ENCODE measurements around the gene MSTO1. TPM values are rescaled to one million over a fixed set of nuclear protein-coding genes. Genes with fewer than 3 reads are reported as not detected.
A peak's percentile ranks its signal among the peaks of the same experiment; 100 is the strongest.
"Not testable (repeated sequence)": the region's sequence is repeated elsewhere in the genome, so short reads cannot be mapped to it uniquely, and the experiment has no call there.

The MSTO1 gene
- total RNA-seq, 2 experiments from 2014 or later: 68.6 to 82.9 TPM

DNA sequence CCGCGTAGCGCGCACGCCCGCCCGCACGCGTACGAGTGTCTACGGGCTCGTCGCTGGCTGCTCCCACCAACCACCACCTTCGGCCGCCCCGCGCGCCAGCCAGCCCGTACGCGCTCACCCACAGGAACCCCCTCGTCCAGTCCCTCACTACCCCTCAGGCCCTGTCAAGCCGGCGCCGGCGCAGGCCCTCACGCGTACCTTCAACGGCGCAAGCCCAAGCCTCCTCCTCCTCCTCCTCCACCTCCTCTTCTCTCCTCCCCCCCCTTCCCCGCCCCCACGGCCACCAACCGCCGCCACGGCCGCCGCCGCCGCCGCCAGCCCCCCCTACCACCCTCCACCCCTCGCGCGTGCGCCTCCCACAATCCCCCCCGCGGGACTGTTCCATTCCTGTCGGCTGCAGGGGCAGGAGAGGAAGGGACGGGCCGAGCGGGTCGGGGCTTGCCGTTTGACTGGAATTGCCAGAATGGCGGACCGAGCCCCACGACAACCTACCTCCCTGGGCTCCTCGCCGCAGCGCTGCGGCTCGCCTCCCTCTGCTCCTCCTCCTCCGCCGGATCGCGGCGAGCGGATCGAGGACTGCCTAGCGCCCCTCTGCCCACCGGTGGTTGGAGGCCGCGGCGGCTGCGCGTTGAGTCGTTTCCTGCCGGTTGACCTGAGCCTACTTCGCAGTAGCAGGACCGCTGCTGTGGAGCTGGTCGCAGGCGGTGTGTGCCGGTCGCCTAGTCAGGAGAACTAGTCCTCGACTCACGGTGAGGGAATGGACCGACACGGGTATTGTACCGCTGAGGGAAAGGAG lies 47.2 kb upstream of the MSTO1 start, which contains the start of gene ASH1L:
Gene ASH1L, minus strand, starts transcription at position 223 of the 796 bp plus-strand sequence. CDS start 41,284 bp downstream, outside the sequence.
- intact Hi-C loops (cut with micrococcal nuclease; ENCODE audit: unreplicated experiment): loop anchor here (5.0 kb wide), 1 partner anchor 55 kb away; no protein-coding TSS in a partner anchor
- CTCF ChIA-PET (ENCODE audit: unreplicated experiment): interaction anchor here (0.6 kb wide), 1 partner anchor 310 kb away, joined by 3 read pairs; no protein-coding TSS in a partner anchor
- Histone ChIP-seq H3K36me3 (ENCODE audit: insufficient read depth, low read length) (peaks cover 47% of the 10 kb centered on the region), H3K9me3 (ENCODE audit: low read length) (no peaks in the 10 kb centered on the region), H3K4me3 (ENCODE audit: low read depth, low read length, poor library complexity, severe bottlenecking) (peak within 1 kb of the TSS; percentile 86), H2AFZ (ENCODE audit: low read length) (peak within 1 kb of the TSS; percentile 38; the same call in 1 of the 2 replicates), H3K4me2 (ENCODE audit: low read length) (peak within 1 kb of the TSS; percentile 83), H3K79me2 (ENCODE audit: insufficient read depth, low read depth, low read length) (peaks cover 85% of the 10 kb centered on the region), H3K9me2 (ENCODE audit: insufficient read depth, low read length) (no peaks in the 10 kb centered on the region), H3K4me1 (ENCODE audit: insufficient read depth, low read length, poor library complexity, severe bottlenecking) (peaks cover 30% of the 10 kb centered on the region), H3K27ac (ENCODE audit: low read depth, low read length, poor library complexity, severe bottlenecking) (peak within 1 kb of the TSS; percentile 79), H4K20me1 (ENCODE audit: insufficient read depth, low read length) (peaks cover 18% of the 10 kb centered on the region; the same call in 1 of the 2 replicates)
- TF ChIP-seq, protein P1, sequence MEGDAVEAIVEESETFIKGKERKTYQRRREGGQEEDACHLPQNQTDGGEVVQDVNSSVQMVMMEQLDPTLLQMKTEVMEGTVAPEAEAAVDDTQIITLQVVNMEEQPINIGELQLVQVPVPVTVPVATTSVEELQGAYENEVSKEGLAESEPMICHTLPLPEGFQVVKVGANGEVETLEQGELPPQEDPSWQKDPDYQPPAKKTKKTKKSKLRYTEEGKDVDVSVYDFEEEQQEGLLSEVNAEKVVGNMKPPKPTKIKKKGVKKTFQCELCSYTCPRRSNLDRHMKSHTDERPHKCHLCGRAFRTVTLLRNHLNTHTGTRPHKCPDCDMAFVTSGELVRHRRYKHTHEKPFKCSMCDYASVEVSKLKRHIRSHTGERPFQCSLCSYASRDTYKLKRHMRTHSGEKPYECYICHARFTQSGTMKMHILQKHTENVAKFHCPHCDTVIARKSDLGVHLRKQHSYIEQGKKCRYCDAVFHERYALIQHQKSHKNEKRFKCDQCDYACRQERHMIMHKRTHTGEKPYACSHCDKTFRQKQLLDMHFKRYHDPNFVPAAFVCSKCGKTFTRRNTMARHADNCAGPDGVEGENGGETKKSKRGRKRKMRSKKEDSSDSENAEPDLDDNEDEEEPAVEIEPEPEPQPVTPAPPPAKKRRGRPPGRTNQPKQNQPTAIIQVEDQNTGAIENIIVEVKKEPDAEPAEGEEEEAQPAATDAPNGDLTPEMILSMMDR (conservative IDR thresholded peaks at IDR 0.05; ENCODE audit: low read length): no peak
- no peak for TF ChIP-seq EZH2phosphoT487 (IDR thresholded peaks at IDR 0.05; ENCODE audit: borderline replicate concordance, low read depth, low read length)
- POLR2A ChIA-PET: interaction anchor here (0.7 to 1.2 kb wide), 2 partner anchors 180 to 195 kb away, joined by 3 to 5 read pairs; no protein-coding TSS in a partner anchor
- DNase-seq (ENCODE audit: low spot score): peak; percentile 94
- BruUV-seq (replicated peaks): no TSS peak

DNA sequence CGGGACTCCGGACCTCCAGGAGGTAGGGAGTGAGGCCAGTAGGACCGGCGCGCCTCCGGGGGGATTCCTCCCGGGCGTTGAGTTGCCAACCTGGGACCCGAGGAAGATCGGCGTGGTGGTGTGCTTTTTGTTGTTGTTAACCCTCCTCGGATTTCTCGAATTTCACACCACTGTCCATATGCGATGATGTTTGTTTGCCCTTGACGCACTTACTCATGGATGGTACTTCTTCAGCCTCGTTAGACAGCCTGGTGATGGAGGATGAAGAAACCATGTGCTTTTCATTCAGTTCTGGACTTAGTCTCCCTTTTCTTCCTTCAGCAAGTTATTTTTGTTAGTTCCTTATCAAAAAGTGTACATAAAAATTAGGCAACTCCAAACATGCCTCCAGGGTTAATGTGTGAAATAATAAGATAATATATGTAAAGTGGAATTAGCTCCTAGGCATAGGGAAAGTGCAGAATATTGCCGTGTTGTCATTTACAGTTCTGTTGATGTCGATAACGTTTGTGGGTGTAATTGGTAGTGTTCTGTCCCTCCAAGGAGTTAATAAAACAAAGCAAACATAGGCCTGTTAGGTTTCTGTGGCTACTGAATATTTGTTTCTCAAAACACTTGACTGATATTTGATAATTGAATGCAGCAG lies 46.5 kb upstream of the MSTO1 start:
- Histone ChIP-seq H2AFZ (ENCODE audit: low read length) (peak overlapping the region; percentile 38; the same call in 1 of the 2 replicates), H3K4me1 (ENCODE audit: insufficient read depth, low read length, poor library complexity, severe bottlenecking) (peaks cover 30% of the 10 kb centered on the region), H3K36me3 (ENCODE audit: insufficient read depth, low read length) (peaks cover 44% of the 10 kb centered on the region), H3K27ac (ENCODE audit: low read depth, low read length, poor library complexity, severe bottlenecking) (peak overlapping the region; percentile 79), H3K79me2 (ENCODE audit: insufficient read depth, low read depth, low read length) (peaks cover 85% of the 10 kb centered on the region), H4K20me1 (ENCODE audit: insufficient read depth, low read length) (peaks cover 18% of the 10 kb centered on the region; the same call in 1 of the 2 replicates), H3K4me3 (ENCODE audit: low read depth, low read length, poor library complexity, severe bottlenecking) (peak overlapping the region; percentile 86), H3K4me2 (ENCODE audit: low read length) (peak overlapping the region; percentile 83)
- H3K9me2 ChIP-seq (ENCODE audit: insufficient read depth, low read length); H3K9me3 ChIP-seq (ENCODE audit: low read length); CTCF ChIA-PET (ENCODE audit: unreplicated experiment): not testable (repeated sequence)
- TSS peak; percentile 83 for BruUV-seq (replicated peaks)
- POLR2A ChIA-PET: interaction anchor here (0.6 to 1.2 kb wide), 3 partner anchors 79 to 196 kb away, joined by 3 to 5 read pairs (median 3); no protein-coding TSS in a partner anchor
- DNase-seq (ENCODE audit: low spot score): peak; percentile 10
- intact Hi-C loops (cut with micrococcal nuclease; ENCODE audit: unreplicated experiment): loop anchor here (5.0 kb wide), 1 partner anchor 56 kb away; no protein-coding TSS in a partner anchor

DNA sequence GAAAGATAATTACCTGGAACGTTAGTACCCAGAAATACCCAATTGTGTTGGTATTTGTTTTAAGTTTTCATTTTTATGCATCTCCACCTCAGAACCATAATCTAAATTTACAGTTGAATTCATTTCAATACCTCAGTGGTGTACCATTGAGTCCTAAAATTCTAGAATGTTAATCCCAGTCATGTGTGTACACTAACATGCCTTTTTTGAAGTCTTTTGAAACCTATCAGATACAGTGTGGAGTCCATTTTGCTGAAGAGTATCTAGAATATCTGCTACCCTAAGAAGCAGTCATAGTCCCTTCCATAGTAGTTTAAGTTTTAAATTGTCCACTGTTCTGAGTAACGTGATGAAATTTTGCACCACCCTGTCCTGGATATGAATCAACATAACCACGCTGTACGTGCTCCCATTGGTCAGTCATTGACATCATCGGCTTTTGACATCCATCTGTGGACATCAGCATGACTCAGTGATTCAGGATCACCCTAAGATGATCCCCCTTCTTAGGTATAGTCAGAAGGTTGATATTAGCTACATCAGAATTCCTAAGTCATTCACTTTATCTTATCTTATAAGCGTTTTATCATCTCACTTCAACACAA lies 39.9 kb upstream of the MSTO1 start:
- intact Hi-C loops (cut with micrococcal nuclease; ENCODE audit: unreplicated experiment): no loop called here
- BruUV-seq (replicated peaks): TSS peak; percentile 9
- H3K4me2 ChIP-seq (ENCODE audit: low read length): no peak overlapping the region

More for the DNA sequence above, 39.9 kb upstream of the MSTO1 start:
- ChIA-PET POLR2A (no interaction called here), CTCF (ENCODE audit: unreplicated experiment) (no interaction called here)
- Histone ChIP-seq H3K9me3 (ENCODE audit: low read length) (no peaks in the 10 kb centered on the region), H3K79me2 (ENCODE audit: insufficient read depth, low read depth, low read length) (peaks cover 69% of the 10 kb centered on the region), H3K4me1 (ENCODE audit: insufficient read depth, low read length, poor library complexity, severe bottlenecking) (peaks cover 9% of the 10 kb centered on the region), H3K36me3 (ENCODE audit: insufficient read depth, low read length) (peaks cover 62% of the 10 kb centered on the region), H4K20me1 (ENCODE audit: insufficient read depth, low read length) (peaks cover 6% of the 10 kb centered on the region; the same call in 1 of the 2 replicates), H2AFZ (ENCODE audit: low read length) (no peak overlapping the region), H3K27ac (ENCODE audit: low read depth, low read length, poor library complexity, severe bottlenecking) (no peak overlapping the region), H3K4me3 (ENCODE audit: low read depth, low read length, poor library complexity, severe bottlenecking) (no peak overlapping the region), H3K9me2 (ENCODE audit: insufficient read depth, low read length) (no peaks in the 10 kb centered on the region)
- TF ChIP-seq EZH2phosphoT487 (IDR thresholded peaks at IDR 0.05; ENCODE audit: borderline replicate concordance, low read depth, low read length): no peak
- TF ChIP-seq, protein P1 (conservative IDR thresholded peaks at IDR 0.05; ENCODE audit: low read length): no peak
- no peak for DNase-seq (ENCODE audit: low spot score)

All from OCI-LY7 (cell line).